GM19395 (cell line): ENCODE data around the gene HOXC6.
"Not testable (repeated sequence)": the region's sequence is repeated elsewhere in the genome, so short reads cannot be mapped to it uniquely, and the experiment has no call there.

ENCODE experiments used
- ATAC-seq: cut with Tn5 transposase; IDR thresholded peaks from one replicate; pipeline ENCODE4 v1.9.1; 2021; ENCODE audit warnings: mild to moderate bottlenecking, moderate library complexity; ENCODE audit not compliant: unreplicated experiment

The HOXC6 gene

GRCh38 chr12:54038871-54039414 lies 10.7 kb downstream of the HOXC6 start:
- ATAC-seq, result no peak

GRCh38 chr12:54039417-54040147 lies 11.3 kb downstream of the HOXC6 start:
- no peak for ATAC-seq

- no peak for ATAC-seq
Observed at GRCh38 chr12:54040148-54040494, 11.9 kb downstream of the HOXC6 start.

- no peak for ATAC-seq
Observed at GRCh38 chr12:54040648-54041047, 12.4 kb downstream of the HOXC6 start.

GRCh38 chr12:54041097-54041690 lies 13.0 kb downstream of the HOXC6 start:
- no peak for ATAC-seq

- not testable (repeated sequence) for ATAC-seq
Observed at GRCh38 chr12:54042033-54042432, 13.8 kb downstream of the HOXC6 start.

GRCh38 chr12:54042970-54043853 lies 15.0 kb downstream of the HOXC6 start:
- ATAC-seq, result no peak

GRCh38 chr12:54044425-54045103 lies 16.3 kb downstream of the HOXC6 start:
- ATAC-seq, result no peak

- ATAC-seq, result no peak
Observed at GRCh38 chr12:54045401-54045800, 17.2 kb downstream of the HOXC6 start.

- ATAC-seq, result no peak
Observed at GRCh38 chr12:54045868-54046521, 17.8 kb downstream of the HOXC6 start.

- ATAC-seq, result no peak
Observed at GRCh38 chr12:54046809-54047159, 18.5 kb downstream of the HOXC6 start.

- no peak for ATAC-seq
Observed at GRCh38 chr12:54047160-54047963, 19.1 kb downstream of the HOXC6 start.

GRCh38 chr12:54047964-54048303 lies 19.7 kb downstream of the HOXC6 start:
- no peak for ATAC-seq

- no peak for ATAC-seq
Observed at GRCh38 chr12:54048406-54049093, 20.3 kb downstream of the HOXC6 start.

- ATAC-seq, result no peak
Observed at GRCh38 chr12:54049108-54049507, 20.9 kb downstream of the HOXC6 start.

GRCh38 chr12:54050482-54050810 lies 22.2 kb downstream of the HOXC6 start:
- no peak for ATAC-seq

- no peak for ATAC-seq
Observed at GRCh38 chr12:54051026-54051842, 23.0 kb downstream of the HOXC6 start.

GRCh38 chr12:54051874-54052437 lies 23.7 kb downstream of the HOXC6 start:
- no peak for ATAC-seq
